Measurements from ENCODE around the gene TMEM255A. TPM values are rescaled to one million over a fixed set of nuclear protein-coding genes. Genes with fewer than 3 reads are reported as not detected.

The TMEM255A gene
- total and polyA plus RNA-seq, 2 of the 13 experiments (the other 11 are each of a cell fraction or from before 2014, with no cell fraction given), result 0.13 to 0.40 TPM

DNA sequence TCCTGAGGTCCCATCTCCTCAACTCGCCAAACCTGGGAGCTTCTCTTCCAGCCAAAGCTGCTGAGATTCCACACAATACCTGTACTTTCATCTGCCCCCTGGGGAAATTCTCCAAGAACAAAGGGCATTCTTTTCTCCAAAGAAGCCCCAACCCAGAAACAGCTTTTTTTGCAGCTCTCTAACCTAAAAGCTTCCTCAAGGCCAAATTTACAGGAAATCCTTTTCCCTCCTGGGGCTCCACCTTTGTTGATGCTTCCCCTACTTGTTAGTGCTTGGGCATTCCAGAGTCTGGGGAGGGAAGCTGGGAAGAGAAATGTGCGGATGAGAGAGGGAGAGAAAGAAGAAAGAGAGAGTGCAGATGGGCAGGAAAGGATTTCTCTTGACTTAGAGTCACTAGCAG is 36.3 kb downstream of the TMEM255A start:
- Histone ChIP-seq H3K9me3 (ENCODE audit: low read length) (no peaks in the 10 kb centered on the region), H3K27me3 (ENCODE audit: control insufficient read depth in 1 of 2, insufficient read depth in 2 of 2, low read length in 2 of 2) (no peaks in the 10 kb centered on the region), H2AFZ (ENCODE audit: low read length) (no peak overlapping the region), H3K36me3 (replicated peaks in 1 of 2; ENCODE audit: control insufficient read depth in 1 of 2, insufficient read depth in 2 of 2, low read length in 2 of 2) (no peaks in the 10 kb centered on the region), H3K27ac (ENCODE audit: extremely low read length, insufficient read depth, low read length) (no peak overlapping the region), H4K20me1 (ENCODE audit: insufficient read depth, low read length) (no peaks in the 10 kb centered on the region), H3K4me3 (replicated peaks in 1 of 3; ENCODE audit: insufficient read depth in 1 of 3, low read depth in 2 of 3, low read length in 3 of 3) (no peak overlapping the region), H3K4me2 (ENCODE audit: low read depth, low read length) (no peak overlapping the region), H3K79me2 (ENCODE audit: insufficient read depth, low read length) (no peaks in the 10 kb centered on the region), H3K9ac (ENCODE audit: insufficient read depth, low read depth, low read length) (no peak overlapping the region), H3K4me1 (ENCODE audit: insufficient read depth, low read length) (peaks cover 24% of the 10 kb centered on the region)
- in situ Hi-C loops (cut with HindIII; ENCODE audit: extremely low pct_ligation_motif_present, low pct_unique_long_range_greater_than_20kb) (no loop called here), intact Hi-C loops (cut with micrococcal nuclease; ENCODE audit: unreplicated experiment) (no loop called here)
- CTCF ChIA-PET (ENCODE audit: low intra/inter-chr PET ratio, low total read pairs), result no interaction called here
- POLR2A ChIA-PET, result no interaction called here
- FAIRE-seq (no peak), DNase-seq (ENCODE audit: low spot score) (no peak), ATAC-seq (no peak)
- TF ChIP-seq ZNF430 (CRISPR knock-in tag; IDR thresholded peaks at IDR 0.05) (no peak), ZSCAN29 (CRISPR knock-in tag; conservative IDR thresholded peaks at IDR 0.05) (no peak), MBD4 (IDR thresholded peaks at IDR 0.05; ENCODE audit: borderline replicate concordance, low read length) (no peak), CENPX (CRISPR knock-in tag; IDR thresholded peaks at IDR 0.05) (no peak), ZNF225 (CRISPR knock-in tag; IDR thresholded peaks at IDR 0.05) (no peak), KMT2A (CRISPR knock-in tag; IDR thresholded peaks at IDR 0.05) (no peak), ZFP36L2 (CRISPR knock-in tag; IDR thresholded peaks at IDR 0.05) (no peak), FOXK2 (IDR thresholded peaks at IDR 0.05) (no peak), WIZ (CRISPR knock-in tag; IDR thresholded peaks at IDR 0.05) (no peak), CEBPG (CRISPR knock-in tag; IDR thresholded peaks at IDR 0.05) (no peak), ZNF512B (CRISPR knock-in tag; IDR thresholded peaks at IDR 0.05; ENCODE audit: borderline replicate concordance) (no peak), ZNF777 (CRISPR knock-in tag; IDR thresholded peaks at IDR 0.05) (no peak), ZNF160 (CRISPR knock-in tag; IDR thresholded peaks at IDR 0.05) (no peak), TGIF2 (CRISPR knock-in tag; IDR thresholded peaks at IDR 0.05) (no peak), DPF2 (CRISPR knock-in tag; IDR thresholded peaks at IDR 0.05; ENCODE audit: borderline replicate concordance, low read depth) (no peak), DNMT1 (CRISPR knock-in tag; IDR thresholded peaks at IDR 0.05) (no peak)
- BruUV-seq (replicated peaks), result no TSS peak
- WGBS (ENCODE audit: low lambda C conversion rate), result 23% methylated on average over 1 of the region's 2 CpGs
